HG03159 (cell line): ENCODE results near the gene MTFR2.
A peak's percentile ranks its signal among the peaks of the same experiment; 100 is the strongest.
"Not testable (repeated sequence)": the region's sequence is repeated elsewhere in the genome, so short reads cannot be mapped to it uniquely, and the experiment has no call there.

Experiments used
- ATAC-seq: cut with Tn5 transposase; IDR thresholded peaks from one replicate; pipeline ENCODE4 v1.9.1; 2021; ENCODE audit warnings: mild to moderate bottlenecking, moderate library complexity; ENCODE audit not compliant: unreplicated experiment

The MTFR2 gene

DNA sequence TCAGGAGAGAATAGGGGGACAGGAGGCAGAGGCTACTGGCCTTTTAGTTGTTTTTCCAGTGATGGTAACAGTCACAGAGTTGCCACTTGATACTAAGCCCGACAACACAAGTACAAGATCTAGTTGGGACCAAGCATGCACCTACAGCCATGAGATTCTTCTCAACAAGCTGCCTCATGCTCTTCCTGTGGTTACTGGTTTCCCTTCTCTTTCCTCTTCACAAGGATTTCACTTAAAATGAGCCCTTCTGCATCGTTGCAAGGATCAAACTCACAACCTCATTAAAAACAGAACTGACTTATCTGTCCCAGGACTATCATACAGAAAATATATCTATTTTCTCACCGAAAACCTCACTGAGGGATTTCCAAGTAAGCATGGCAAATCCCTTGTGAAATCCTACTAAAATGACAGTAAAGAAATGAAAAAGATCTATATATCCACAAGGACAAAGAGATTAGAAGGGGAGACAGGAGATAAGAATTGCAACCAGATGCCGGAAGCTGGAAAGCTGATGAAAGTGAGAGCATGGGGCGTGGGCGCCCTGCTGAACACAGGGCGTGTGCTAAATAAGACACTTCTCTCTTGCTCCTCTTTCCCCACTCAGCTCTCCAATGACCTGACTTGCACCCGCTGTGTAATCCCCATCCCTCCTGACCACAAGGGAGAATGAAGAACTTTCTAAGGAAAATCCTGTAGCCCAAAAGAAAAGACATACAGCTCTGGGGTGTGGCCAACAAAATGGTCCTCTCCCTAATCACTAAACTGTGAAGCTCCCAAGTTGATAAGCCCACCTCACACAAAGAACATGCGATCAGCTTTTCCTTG is 13.4 kb downstream of the MTFR2 start:
- ATAC-seq = no peak

DNA sequence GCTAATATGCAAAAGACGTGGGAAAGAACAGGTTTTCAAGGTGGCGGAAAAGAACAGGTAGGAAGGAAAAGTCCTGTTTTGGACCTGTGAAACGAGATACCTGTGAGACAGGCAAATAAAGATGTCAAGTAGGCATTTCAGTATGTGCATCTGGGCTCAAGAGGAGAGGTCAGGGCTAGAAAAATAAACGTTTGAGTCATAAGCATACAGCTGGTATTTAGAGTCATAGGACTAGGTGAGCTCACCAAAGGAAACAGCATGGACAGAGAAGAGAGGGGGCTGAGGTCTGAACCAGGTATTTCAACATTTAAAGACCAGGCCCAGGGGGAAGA is 14.9 kb downstream of the MTFR2 start:
- no peak for ATAC-seq

DNA sequence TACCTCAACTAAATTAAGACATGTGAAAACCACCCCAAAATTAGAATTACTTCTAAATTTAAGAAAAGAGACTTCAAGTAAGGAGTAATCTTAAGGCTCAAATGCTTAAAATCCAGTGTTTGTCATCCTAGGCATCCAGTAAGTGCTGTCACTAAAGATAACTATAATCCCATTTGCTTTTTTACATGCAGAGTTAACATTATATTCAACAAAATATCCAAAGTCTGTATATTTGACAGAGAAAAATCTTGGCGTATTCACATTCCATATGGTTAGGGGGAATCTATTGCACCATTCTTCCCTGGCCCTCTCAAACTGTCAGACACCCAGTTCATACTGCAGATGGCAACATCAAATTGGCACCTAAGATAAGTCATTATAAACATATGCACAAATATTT is 17.4 kb downstream of the MTFR2 start:
- no peak for ATAC-seq

DNA sequence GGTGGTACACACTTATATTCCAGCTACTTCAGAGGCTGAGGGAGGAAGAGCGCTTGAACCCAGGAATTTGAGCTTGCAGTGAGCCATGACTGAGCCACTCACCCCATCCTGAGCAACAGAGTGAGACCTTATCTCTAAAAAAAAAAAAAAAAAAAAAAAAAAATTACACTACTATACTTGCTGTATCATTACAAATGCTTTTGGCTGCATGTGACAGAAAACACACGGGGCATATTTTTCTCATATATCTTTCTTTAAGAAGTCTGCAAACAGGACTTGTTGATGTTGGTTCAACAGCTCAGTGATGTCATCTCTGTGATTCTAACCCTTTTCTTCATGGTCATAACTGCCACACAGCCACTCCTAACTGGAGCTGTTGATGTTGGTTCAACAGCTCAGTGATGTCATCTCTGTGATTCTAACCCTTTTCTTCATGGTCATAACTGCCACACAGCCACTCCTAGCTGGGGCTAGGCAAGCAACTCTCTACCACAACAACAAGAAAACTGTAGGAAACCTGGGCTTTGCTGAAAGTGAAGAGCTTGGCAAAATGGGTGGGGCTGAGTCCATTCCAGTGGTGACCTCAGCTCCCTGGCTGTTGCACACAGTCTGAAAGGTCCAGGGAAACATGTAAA is 19.8 kb downstream of the MTFR2 start:
- no peak for ATAC-seq

DNA sequence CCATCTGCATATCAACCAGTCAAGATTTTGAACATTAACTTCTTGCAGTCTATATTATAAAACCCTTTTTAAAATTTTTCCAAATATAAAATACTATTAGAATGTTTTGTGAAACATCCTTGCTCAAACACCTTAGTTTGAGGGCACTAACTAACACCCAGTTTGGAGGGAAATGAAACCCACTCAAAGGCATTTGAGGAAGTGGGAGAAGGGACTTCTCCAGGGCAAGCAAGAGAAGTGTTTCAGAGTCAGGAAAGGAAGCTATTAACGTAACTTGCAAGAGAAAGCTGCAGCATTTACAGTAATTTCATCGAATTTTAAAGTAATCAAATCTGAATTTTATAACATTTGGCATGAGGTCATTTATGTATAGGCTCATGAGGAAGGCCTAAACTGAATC is 21.3 kb downstream of the MTFR2 start:
- ATAC-seq = no peak

DNA sequence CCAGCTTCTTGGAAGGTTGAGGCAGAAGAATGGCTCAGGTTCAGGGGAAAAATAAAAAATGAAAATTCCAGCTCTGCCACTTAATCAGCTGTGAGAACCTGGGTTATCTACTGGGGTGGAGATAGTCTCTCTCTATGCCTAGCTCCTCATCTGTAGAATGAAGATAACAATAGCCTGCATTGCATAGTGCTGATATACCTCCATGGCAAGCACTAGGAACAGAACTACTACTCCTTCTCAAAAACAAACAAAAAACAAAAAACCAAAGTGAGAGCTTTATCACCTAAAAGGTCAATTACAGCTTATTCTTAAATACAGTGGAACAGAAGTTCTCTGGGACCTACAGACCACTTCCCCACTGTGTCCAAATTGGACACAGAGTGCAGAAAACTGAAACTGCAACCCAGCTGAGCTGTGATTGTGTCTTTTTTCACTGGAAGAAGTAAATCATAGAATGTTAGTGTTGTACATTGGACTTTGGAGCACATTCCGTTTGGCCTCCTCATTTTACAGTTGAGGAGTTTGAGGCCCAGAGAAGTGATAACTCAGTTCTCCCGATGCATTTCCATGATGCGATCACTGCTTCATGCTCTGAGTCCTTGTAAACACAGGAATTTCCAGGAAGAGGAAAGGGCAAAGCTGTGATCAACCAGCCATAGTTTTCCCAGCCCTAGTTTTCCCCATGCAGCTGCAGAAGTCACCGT is 23.3 kb downstream of the MTFR2 start:
- peak; percentile 33 for ATAC-seq

DNA sequence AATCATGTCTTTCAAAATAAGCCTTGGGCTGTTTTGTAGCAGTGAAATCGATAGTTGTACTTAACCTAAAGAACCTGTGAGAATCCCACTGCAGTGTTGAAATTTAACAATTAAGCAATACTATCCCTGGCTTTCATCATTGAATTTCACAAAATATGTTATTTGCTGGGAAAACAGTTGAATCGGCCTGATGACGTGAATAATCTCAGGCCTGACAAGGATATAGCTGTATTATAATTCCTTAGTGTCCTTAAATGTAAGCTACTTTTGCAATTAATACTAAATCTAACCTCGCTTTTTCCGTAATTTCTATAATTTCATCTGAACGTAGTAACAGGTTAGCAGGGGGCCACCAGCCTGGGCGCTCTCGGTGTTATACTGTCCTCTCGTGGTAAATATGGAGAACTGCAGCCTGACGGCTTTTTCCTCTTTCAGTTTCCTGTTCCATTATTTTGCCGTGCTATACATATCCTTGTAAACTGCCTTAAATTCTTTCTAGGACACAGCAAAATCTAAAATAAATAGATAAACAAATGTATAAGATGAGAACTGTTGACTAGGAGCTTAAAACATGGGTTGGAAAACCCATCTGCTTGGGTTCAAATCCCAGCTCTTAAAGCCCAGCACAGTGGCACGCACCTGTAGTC is 24.0 kb downstream of the MTFR2 start:
- ATAC-seq = peak; percentile 66

DNA sequence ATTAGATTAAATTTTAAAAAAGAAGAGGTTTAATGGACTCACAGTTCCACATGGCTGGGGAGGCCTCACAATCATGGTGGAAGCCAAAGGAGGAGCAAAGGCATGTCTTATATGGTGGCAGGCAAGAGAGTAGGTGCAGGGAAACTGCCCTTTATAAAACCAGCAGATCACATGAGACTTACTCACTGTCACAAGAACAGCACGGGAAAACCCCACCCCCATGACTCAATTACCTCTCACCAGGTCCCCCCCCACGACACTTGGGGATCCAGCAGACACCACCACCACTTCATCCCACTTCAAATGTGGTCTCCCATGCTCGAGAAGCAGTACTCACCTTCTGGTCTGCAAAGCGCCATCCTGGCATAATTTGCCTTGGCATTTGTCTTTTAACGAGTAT is 24.6 kb downstream of the MTFR2 start:
- ATAC-seq = no peak

DNA sequence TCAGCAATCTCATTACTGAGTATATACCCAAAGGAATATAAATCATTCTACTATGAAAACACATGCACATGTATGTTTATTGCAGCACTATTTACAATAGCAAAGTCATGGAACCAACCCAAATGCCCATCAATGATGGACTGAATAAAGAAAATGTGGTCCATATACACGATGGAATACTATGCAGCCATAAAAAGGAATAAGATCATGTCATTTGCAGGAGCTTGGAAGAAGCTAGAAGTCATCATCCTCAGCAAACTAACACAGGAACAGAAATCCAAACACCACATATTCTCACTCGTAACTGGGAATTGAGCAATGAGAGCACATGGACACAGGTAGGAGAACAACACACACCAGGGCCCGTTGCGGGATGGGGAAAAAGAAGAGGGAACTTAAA is 25.1 kb downstream of the MTFR2 start:
- ATAC-seq = not testable (repeated sequence)

DNA sequence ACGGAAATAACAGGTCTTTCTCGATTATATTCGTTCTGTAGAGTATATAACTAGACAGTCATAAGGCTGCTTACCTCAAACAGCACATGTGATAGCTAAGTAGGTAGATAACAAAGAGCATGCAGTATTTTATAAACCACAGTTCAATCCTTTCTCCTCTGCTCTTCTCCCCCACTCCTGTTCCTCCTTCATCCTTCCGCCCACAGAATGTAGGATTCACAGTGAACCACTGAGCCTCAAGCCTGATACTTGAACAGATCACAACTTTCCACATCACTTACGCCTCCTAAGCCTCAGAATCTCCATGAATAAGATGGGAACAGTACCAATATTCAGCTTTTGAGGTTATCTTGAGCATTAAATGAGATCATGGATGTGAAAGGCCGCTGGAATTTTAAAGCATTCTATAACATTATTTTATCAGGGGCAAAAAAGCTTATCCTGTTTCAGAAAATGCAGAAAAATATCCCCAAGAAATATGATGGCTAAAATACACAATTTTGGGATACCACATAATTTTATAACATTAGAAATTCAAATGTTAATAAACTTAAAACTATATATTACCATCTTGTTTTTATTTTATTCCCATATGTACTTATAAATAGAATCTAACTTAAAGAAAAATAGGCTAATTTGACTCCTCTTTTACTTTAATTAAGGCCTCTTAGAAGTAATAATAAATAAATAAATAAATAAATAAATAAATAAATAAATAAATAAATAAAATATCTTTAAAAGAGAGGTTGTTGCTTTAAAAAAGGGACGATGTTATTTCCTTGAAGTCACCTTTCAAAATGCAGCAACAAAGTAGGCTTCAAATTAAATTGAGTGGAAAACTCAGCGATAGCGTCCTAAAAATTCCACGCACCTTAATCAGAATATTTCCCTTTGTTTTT is 33.4 kb downstream of the MTFR2 start:
- ATAC-seq = no peak

DNA sequence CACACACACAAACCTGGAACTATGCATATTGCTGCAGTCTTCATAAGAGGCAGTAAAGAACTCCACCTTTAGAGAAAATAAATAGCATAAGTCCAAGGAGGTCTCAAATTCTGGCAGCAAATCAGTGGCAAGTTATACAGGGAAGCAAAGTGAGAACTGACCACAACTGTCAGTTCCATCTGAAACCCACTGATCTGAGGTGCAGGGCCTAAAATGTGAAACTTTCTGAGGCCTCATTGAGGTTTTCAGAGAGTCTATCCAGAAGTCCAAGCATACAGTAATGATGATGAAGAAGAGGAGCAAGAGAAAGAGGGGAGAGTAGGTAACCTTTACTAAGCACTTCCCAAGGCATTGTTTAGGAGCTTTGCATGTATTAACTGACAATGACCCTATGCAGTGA is 36.3 kb downstream of the MTFR2 start:
- ATAC-seq = no peak

DNA sequence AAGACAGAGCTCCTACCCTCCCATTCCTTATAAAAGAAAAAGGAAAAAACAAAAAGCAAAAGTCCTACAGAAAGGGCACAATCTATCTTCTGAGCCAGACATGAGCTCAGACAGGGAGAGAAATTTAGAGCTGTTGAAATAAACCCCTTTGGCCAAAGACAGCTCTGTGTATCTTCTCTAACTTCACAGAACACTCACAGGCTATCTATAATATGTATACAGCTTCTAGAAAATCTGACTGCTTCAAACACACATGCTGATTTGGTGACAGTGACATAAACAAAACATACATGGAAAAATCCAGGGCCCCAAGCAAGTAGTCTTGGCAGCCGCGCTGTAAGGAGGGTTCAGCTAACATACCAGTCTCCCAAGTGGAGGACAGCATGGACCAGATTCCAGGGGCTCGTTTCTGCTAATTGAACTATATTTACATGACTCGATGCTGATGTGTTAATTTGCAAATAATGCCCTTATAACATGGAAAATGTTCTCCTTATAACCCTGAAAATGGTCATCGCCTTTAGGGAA is 37.0 kb downstream of the MTFR2 start:
- no peak for ATAC-seq

DNA sequence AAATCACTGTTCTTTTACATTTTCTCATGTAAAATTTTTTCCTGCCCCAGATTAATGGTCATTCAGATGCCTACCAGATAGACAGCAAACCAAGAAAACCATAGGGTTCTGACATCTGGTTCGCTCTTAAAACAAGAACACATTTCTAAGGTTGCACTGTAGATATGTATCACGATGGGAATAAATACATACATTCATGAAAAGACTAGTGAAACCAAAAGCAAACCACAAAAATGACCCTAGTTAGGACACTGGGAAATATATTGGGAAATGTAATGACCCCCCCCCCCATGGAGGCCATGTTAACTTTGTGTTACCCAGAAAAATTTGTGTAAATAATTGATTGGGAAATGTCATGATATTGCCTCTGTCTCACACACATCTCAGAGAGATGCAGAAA is 37.5 kb downstream of the MTFR2 start:
- no peak for ATAC-seq

DNA sequence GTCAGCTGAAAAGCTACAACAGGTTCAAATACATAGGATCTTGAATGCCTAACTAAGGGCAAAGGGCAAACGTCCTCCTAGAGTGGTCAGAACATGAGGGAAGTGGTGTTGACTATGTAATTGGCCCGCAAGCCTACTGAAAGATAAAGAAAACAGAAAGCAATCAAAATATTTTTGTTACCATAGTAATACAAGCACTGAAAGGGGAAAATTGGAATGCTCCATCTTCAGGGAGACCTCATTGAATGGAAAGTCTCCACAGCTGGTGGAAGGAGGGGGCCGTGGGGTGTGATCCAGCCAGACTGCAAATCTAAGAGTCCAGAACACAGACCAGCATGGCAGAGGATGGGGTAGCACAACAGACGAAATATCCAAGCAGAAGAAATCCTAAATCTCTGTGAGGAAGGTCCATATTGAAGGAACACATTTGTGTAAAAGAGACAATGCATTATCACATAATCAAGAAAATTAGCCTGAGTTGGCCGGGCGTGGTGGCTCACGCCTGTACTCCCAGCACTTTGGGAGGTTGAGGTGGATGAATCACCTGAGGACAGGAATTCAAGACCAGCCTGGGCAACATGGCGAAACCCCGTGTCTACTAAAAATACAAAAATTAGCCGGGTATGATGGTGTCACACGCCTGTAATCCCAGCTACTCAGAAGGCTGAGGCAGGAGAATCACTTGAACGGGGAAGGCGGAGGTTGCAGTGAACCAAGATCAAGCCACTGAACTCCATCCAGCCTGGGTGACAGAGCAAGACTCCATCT is 39.5 kb downstream of the MTFR2 start:
- no peak for ATAC-seq

DNA sequence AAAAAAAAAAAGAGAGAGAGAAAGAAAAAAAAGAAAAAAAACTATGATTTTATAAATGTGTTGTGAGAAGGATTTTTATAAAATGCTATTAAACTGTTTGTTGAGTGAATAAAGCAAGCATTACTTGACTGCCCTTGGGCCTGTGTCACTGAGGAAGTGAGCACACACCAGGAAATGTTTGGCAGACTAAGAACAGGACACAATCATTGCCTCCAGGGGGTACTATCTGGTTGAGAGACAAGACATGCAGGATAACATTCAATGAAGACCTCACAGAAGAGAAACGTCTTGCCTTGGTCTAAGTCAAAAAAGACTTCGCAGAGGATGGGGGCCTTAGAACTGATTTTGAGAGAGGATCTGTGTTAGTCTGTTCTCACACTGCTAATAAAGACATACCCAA is 40.6 kb downstream of the MTFR2 start:
- ATAC-seq = no peak

DNA sequence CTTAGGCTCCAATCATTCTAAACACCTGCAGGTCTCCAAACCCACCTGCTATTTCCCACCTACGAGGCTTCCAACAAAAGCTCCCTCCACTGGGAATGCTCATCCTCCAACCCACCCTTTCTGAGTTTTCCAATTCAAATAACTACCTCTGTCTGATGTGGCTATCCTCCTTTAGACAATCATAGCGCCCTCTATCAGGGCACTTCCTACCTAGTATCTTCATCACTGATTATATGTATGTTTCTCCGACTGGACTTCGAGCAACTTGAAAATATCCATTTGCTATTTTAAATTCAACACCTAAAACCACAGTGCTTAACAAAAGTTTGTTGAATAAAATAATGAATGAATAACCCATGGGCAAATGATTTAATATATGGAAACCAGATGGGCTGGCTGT is 41.3 kb downstream of the MTFR2 start:
- no peak for ATAC-seq

DNA sequence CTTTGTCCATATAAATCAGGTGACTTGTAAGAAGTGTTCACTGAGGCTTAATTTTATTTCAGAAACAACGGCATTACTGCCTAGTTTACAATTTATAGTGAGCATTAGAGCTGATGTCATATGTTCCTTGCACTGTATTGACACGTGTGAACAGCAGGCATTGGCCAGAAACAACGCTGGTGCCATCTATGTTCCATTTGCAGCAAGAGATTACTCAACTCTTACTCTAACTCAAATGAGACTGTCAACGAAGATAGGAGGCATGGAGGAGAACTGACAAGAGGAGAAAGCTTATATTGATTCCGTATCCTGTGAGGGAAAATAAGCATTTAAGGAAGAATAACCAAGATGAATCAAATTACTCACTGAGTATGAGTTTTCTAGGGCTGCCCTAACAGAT is 48.4 kb downstream of the MTFR2 start:
- ATAC-seq = no peak

DNA sequence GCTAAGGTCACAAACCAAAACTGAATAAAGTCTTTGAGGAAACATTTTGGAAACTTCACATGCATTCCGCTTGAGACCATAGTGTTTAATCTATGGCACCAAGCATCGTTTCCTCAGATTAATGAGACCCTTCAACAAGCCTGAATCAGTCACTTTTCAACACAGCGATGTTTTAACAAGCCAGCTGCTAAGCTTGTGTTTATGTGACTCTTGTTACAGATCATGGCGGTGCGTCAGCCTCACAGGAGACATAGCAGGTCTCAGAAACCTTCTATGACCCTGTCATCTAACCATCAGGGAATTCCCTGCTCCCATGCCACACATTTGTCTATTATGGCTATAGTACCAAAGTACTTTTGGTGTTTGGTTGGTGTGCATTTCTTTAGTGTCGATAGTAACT is 57.2 kb downstream of the MTFR2 start:
- no peak for ATAC-seq

DNA sequence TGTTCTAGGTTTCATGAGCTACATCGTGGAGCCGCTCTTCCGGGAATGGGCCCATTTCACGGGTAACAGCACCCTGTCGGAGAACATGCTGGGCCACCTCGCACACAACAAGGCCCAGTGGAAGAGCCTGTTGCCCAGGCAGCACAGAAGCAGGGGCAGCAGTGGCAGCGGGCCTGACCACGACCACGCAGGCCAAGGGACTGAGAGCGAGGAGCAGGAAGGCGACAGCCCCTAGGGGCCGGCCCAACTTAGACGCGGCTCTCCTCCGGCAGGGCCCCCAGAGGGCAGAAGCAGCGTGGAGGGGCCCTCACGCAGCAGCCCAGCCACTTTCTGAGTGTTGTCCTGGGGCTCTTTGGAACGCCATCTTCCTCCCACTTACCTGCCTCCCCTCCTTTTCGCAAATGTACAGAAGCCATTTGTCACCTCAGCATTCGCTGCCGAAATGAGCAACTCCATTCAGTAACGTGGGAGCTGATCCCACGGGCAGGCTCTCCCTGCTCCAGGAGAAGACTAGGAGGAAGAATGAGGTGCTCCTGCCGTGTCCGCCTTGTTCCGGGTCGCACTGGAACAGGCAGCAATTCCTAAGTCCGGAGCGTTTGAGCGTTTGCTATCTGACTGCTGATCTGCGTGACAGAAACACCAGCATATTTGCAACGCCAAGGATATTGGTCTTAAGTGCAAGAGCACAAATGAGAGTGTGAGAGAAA is 58.4 kb downstream of the MTFR2 start:
- no peak for ATAC-seq
